Endothelial cell of umbilical vein (primary cell): ENCODE results near the gene ACOT13. TPM values are rescaled to one million over a fixed set of nuclear protein-coding genes. Genes with fewer than 3 reads are reported as not detected.

Experiments used
- BruUV-seq: library from RNA; stranded (reverse); fragments of 400-500 nt; replicated peaks from 2 replicates; lab custom pipeline; 2021; lab: Mats Ljungman, UMichigan
- CTCF ChIA-PET: fragments of 300-600, 350-600 bp; sonication (Branson Sonifier 250); formaldehyde crosslinking; loops from one replicate; lab custom pipeline; 2021; ENCODE audit warnings: antibody characterized with exemption, inconsistent platforms; lab: Charles Lee
- POLR2A ChIA-PET: fragments of 300-600, 350-600 bp; sonication (Branson Sonifier 250); formaldehyde crosslinking; loops from one replicate; lab custom pipeline; 2021; ENCODE audit warnings: antibody characterized with exemption, inconsistent platforms; lab: Charles Lee
- DNase-seq: peaks from one replicate; pipeline ENCODE4 v3.0.0-alpha.2; 2011; ENCODE audit warnings: low read depth, low spot score
- FAIRE-seq: peaks from 2 replicates; lab custom pipeline; 2011; peaks lifted over from hg19 to GRCh38; lab: Jason Lieb, UNC
- H2AFZ ChIP-seq: 2 replicates; pipeline ENCODE4 v1.6.0; 2012; ENCODE audit warnings: low read depth, low read length, control low read depth, inconsistent platforms
- H3K27ac ChIP-seq: 2 replicates; pipeline ENCODE4 v1.5.1; 2011; ENCODE audit warnings: low read depth, mild to moderate bottlenecking, control low read depth, low read length, moderate library complexity; ENCODE audit not compliant: insufficient read depth
- H3K27me3 ChIP-seq, 2 experiments: 2 replicates each; pipeline versions ENCODE4 v1.6.0 to v1.6.1; 2011; ENCODE audit warnings: low read length in 2 of 2, mixed read lengths in 1 of 2; ENCODE audit not compliant: control insufficient read depth in 2 of 2, insufficient read depth in 2 of 2
- H3K36me3 ChIP-seq, 2 experiments: 2 replicates in 1 of 2; 3 replicates in 1 of 2; pipeline ENCODE4 v1.5.1; 2011; ENCODE audit warnings: low read length in 2 of 2, mild to moderate bottlenecking in 1 of 2, moderate library complexity in 1 of 2; ENCODE audit not compliant: control insufficient read depth in 2 of 2, insufficient read depth in 2 of 2; ENCODE audit errors: extremely low read depth in 1 of 2
- H3K4me1 ChIP-seq: 3 replicates; pipeline ENCODE4 v1.5.1; 2011; ENCODE audit warnings: mild to moderate bottlenecking, low read length; ENCODE audit not compliant: control insufficient read depth, insufficient read depth; ENCODE audit errors: extremely low read depth
- H3K4me2 ChIP-seq: 2 replicates; pipeline ENCODE4 v1.6.1; 2011; ENCODE audit warnings: low read length, control low read depth, mixed read lengths; ENCODE audit not compliant: insufficient read depth
- H3K4me3 ChIP-seq, 3 experiments: fragments of 200-600 bp in 1 of 3; sonication (generic), shearing (Covaris generic) in 1 of 3; replicated peaks in 1 of 3; 2 replicates each; pipeline ENCODE4 v1.5.1; 2011 to 2016; ENCODE audit warnings: control low read depth in 3 of 3, low read length in 3 of 3, mild to moderate bottlenecking in 2 of 3, inconsistent platforms in 1 of 3, low read depth in 1 of 3, moderate library complexity in 1 of 3; ENCODE audit not compliant: insufficient read depth in 1 of 3
- H3K79me2 ChIP-seq: 2 replicates; pipeline ENCODE4 v1.6.0; 2012; ENCODE audit warnings: low read length, inconsistent platforms; ENCODE audit not compliant: control insufficient read depth, insufficient read depth
- H3K9ac ChIP-seq: replicated peaks from 2 replicates; pipeline ENCODE3; 2011; ENCODE audit warnings: low read length, control low read depth; ENCODE audit not compliant: insufficient read depth; ENCODE audit errors: extremely low read depth
- H3K9me1 ChIP-seq: replicated peaks from 3 replicates; pipeline ENCODE4 v1.6.0; 2011; ENCODE audit warnings: mild to moderate bottlenecking, low read length; ENCODE audit not compliant: control insufficient read depth, insufficient read depth; ENCODE audit errors: extremely low read depth
- H3K9me3 ChIP-seq: replicated peaks from 2 replicates; pipeline ENCODE4 v1.5.1; 2012; ENCODE audit warnings: low read length, inconsistent platforms; ENCODE audit not compliant: control insufficient read depth, insufficient read depth
- H4K20me1 ChIP-seq: replicated peaks from 2 replicates; pipeline ENCODE3; 2011; ENCODE audit warnings: mild to moderate bottlenecking, low read length; ENCODE audit not compliant: control insufficient read depth, insufficient read depth; ENCODE audit errors: extremely low read depth
- CTCF ChIP-seq, 2 donors: IDR thresholded peaks; 1 replicate in 1 of 2; 2 replicates in 1 of 2; pipeline ENCODE4 v1.5.1; 2011; ENCODE audit warnings: low read length in 2 of 2, mild to moderate bottlenecking in 2 of 2, moderate library complexity in 2 of 2, control low read depth in 1 of 2, inconsistent platforms in 1 of 2, low read depth in 1 of 2; ENCODE audit not compliant: insufficient read depth in 1 of 2; ENCODE audit errors: extremely low read depth in 1 of 2
- FOS ChIP-seq: IDR thresholded peaks from 2 replicates; pipeline ENCODE4 v1.6.1; 2011; ENCODE audit warnings: mild to moderate bottlenecking, low read length, moderate library complexity, borderline replicate concordance; ENCODE audit not compliant: insufficient read depth
- JUN ChIP-seq: IDR thresholded peaks from 2 replicates; pipeline ENCODE4 v1.6.1; 2011; ENCODE audit warnings: borderline replicate concordance, low read depth; ENCODE audit not compliant: insufficient read length, insufficient read depth
- POLR2A ChIP-seq: IDR thresholded peaks from 2 replicates; pipeline ENCODE4 v1.6.1; 2012; ENCODE audit warnings: low read depth, mild to moderate bottlenecking, control low read depth, low read length
- dilution Hi-C: fragments of 300-500 bp; cut with MboI; formaldehyde crosslinking; loops from one replicate; pipeline ENCODE4 v1.15.0; 2019; ENCODE audit warnings: low sequenced_read_pairs; ENCODE audit not compliant: extremely low pct_ligation_motif_present
- intact Hi-C: fragments of 100-400 bp; cut with micrococcal nuclease; formaldehyde crosslinking; loops from one replicate; pipeline ENCODE4 v1.10.0; 2022
- polyA plus RNA-seq, 4 experiments: library from polyadenylated mRNA; depleted of rRNA in 3 of 4; stranded (reverse) in 3 of 4; unstranded in 1 of 4; fragments of >200 nt; gene quantifications; 2 replicates each; pipeline versions ENCODE4 v1.2.1 to v1.2.3, GENCODE V29; 2011 to 2012; ENCODE audit warnings: missing spikeins in 1 of 4
- total RNA-seq: library from RNA; stranded (reverse); gene quantifications from 2 replicates; pipeline ENCODE4 v1.2.3, GENCODE V29; 2021

ACOT13 gene
- total and polyA plus RNA-seq, 2 donors (not counting 3 experiments of a cell fraction or from before 2014, with no cell fraction given), result 7.7 to 24.1 TPM

DNA sequence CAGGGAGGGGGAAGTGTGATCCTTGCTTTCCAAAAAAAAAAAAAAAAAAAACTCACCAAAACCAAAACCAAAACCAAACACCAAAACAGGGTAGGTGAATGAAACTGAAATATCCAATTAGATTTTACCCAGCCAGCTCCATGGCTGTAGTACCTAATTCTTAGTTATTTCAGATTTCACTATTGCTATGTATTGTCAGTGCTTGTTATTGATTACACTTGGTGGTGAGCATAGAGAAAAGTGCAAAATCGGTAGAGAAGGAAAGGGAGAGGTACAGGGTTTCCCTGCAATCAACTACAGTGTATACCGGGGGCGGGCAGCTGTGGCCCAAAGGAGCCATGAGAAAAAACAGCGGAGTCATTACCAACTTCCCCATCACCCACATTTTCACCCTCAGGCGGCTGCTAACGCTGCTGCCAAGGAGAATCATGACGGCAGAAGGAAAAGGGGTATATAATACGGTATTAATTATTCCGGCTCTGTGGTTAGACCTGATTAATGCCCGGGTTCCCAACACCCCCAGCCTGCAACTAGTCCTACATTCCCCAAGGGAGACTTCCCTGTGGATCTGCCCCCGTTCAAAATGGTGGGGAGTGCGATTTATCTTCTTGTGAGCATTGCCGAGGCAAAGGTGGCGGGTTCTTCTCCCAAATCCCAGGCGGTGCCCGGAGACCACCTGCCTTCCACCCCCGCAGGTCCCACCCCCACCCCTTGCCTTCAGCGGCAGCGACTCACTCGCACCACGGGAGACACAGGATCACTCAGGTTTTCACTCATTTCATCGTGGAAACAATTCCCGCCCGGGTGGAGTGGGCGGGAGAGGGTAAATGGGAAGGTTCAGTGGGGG is 52.5 kb downstream of the ACOT13 start, which contains the start of gene C6orf62:
Gene C6orf62, minus strand, starts transcription at position 30 of the 847 bp plus-strand sequence. CDS start 486 bp downstream, outside the sequence.
- Histone ChIP-seq H3K9me3 (no peaks in the 10 kb centered on the region), H3K4me3 (peak within 1 kb of the TSS; percentile 81 to 89 (median 87)), H3K9me1 (no peaks in the 10 kb centered on the region), H3K79me2 (peaks cover 61% of the 10 kb centered on the region), H3K4me1 (peaks cover 40% of the 10 kb centered on the region), H3K4me2 (peak within 1 kb of the TSS; percentile 99), H3K9ac (peak within 1 kb of the TSS; percentile 100), H3K27me3 (no peaks in the 10 kb centered on the region), H2AFZ (no peak within 1 kb of the TSS), H3K27ac (peak within 1 kb of the TSS; percentile 97), H3K36me3 (peaks cover 3 to 12% of the 10 kb centered on the region in 2 experiments), H4K20me1 (peaks cover 18% of the 10 kb centered on the region)
- peak; percentile 57 for TF ChIP-seq POLR2A
- TF ChIP-seq JUN, result no peak
- dilution Hi-C loops, result no loop called here
- ChIA-PET POLR2A (interaction anchor here (0.6 to 2.2 kb wide), 10 partner anchors 9 to 1301 kb away, joined by 3 to 17 read pairs (median 4); partner anchors contain the start of gene ACOT13), CTCF (interaction anchor here (0.6 to 3.5 kb wide), 8 partner anchors 8 to 1287 kb away, joined by 3 to 22 read pairs (median 4); no protein-coding TSS in a partner anchor)
- DNase-seq (peak; percentile 28), FAIRE-seq (no peak)
- no TSS peak for BruUV-seq
- intact Hi-C loops, result loop anchor here (5.0 to 10.0 kb wide), 2 partner anchors 295 to 353 kb away; no protein-coding TSS in a partner anchor

- dilution Hi-C loops, result no loop called here
- Histone ChIP-seq H3K9me3 (no peaks in the 10 kb centered on the region), H3K4me2 (no peak overlapping the region), H3K9me1 (no peaks in the 10 kb centered on the region), H2AFZ (no peak overlapping the region), H3K4me1 (peaks cover 35% of the 10 kb centered on the region), H3K27me3 (no peaks in the 10 kb centered on the region), H3K4me3 (peak overlapping the region; percentile 81 to 89 (median 86)), H4K20me1 (peaks cover 15% of the 10 kb centered on the region), H3K9ac (peak overlapping the region; percentile 100), H3K27ac (peak overlapping the region; percentile 97), H3K79me2 (peaks cover 54% of the 10 kb centered on the region), H3K36me3 (peaks cover 0 to 7% of the 10 kb centered on the region in 2 experiments)
- DNase-seq (peak; percentile 60), FAIRE-seq (no peak)
- TSS peak; percentile 62 for BruUV-seq
- intact Hi-C loops, result loop anchor here (2.0 to 10.0 kb wide), 2 partner anchors 473 to 1275 kb away; no protein-coding TSS in a partner anchor
- TF ChIP-seq JUN (no peak), FOS (no peak), CTCF (IDR thresholded peaks at IDR 0.05; ENCODE audit: extremely low read depth in 1 of 2, insufficient read depth in 1 of 2, low read depth in 1 of 2, low read length in 2 of 2) (peak in 1 of 2 donors; percentile 4), POLR2A (no peak)
- ChIA-PET CTCF (interaction anchor here (3.5 kb wide), 1 partner anchor 46 kb away, joined by 22 read pairs; no protein-coding TSS in a partner anchor), POLR2A (interaction anchor here (0.5 to 2.2 kb wide), 10 partner anchors 10 to 1300 kb away, joined by 3 to 17 read pairs (median 3); partner anchors contain the start of gene ACOT13)
Observed at GRCh38 chr6:24720131-24720603, 53.3 kb downstream of the ACOT13 start.
